ENCODE results near the gene KBTBD2.
"Not testable (repeated sequence)": the region's sequence is repeated elsewhere in the genome, so short reads cannot be mapped to it uniquely, and the experiment has no call there.

The KBTBD2 gene

GRCh38 chr7:32855837-32856775 is 35.5 kb downstream of the KBTBD2 start:
- not testable (repeated sequence) for DNase-seq (ENCODE audit: low read depth)

- DNase-seq (ENCODE audit: low read depth): not testable (repeated sequence)
These were observed 40.9 kb downstream of the KBTBD2 start for GRCh38 chr7:32850654-32851053.

GRCh38 chr7:32848655-32849054 is 42.9 kb downstream of the KBTBD2 start:
- not testable (repeated sequence) for DNase-seq (ENCODE audit: low read depth)

- peak; percentile 79 for DNase-seq (ENCODE audit: low read depth)
These were observed 44.8 kb downstream of the KBTBD2 start for GRCh38 chr7:32846630-32847225.

GRCh38 chr7:32844748-32845147 is 46.8 kb downstream of the KBTBD2 start:
- not testable (repeated sequence) for DNase-seq (ENCODE audit: low read depth)

GRCh38 chr7:32843763-32844162 is 47.8 kb downstream of the KBTBD2 start:
- not testable (repeated sequence) for DNase-seq (ENCODE audit: low read depth)

GRCh38 chr7:32839846-32840245 is 51.7 kb downstream of the KBTBD2 start:
- not testable (repeated sequence) for DNase-seq (ENCODE audit: low read depth)

- not testable (repeated sequence) for DNase-seq (ENCODE audit: low read depth)
These were observed 62.4 kb downstream of the KBTBD2 start for GRCh38 chr7:32828996-32829752.

Measured in stimulated activated CD8-positive, alpha-beta memory T cell treated with anti-CD3 and anti-CD28 coated beads, Interleukin-15, amount 100 ng/mL, for 24 hours (primary cell).